T-helper 2 cell treated with Interferon-gamma antibody and Interleukin-4, amounts not matched to agents 100 ng/mL and 5 ng/mL, for 36 hours (primary cell): Measurements from ENCODE around the gene IMPA2. TPM values are rescaled to one million over a fixed set of nuclear protein-coding genes. Genes with fewer than 3 reads are reported as not detected.
"Not testable (repeated sequence)": the region's sequence is repeated elsewhere in the genome, so short reads cannot be mapped to it uniquely, and the experiment has no call there.

Experiments
- intact Hi-C: fragments of 100-400 bp; cut with micrococcal nuclease; formaldehyde crosslinking; loops from one replicate; pipeline ENCODE4 v1.15.1; 2023
- total RNA-seq: library from RNA; stranded (reverse); gene quantifications from 2 replicates; pipeline ENCODE4 v1.2.3, GENCODE V29; 2022

IMPA2 gene
- 18.6 and 21.7 TPM in 2 replicates for total RNA-seq

- intact Hi-C loops: loop anchor here (1.0 to 10.0 kb wide), 7 partner anchors 34 to 1196 kb away; partner anchors contain the start of genes AFG3L2, CHMP1B and MPPE1
These were observed at the start of gene IMPA2 for GRCh38 chr18:11981192-11981542. IMPA2 (plus strand) TSS chr18:11981507; CDS start chr18:11981670, 163 bp downstream.

DNA sequence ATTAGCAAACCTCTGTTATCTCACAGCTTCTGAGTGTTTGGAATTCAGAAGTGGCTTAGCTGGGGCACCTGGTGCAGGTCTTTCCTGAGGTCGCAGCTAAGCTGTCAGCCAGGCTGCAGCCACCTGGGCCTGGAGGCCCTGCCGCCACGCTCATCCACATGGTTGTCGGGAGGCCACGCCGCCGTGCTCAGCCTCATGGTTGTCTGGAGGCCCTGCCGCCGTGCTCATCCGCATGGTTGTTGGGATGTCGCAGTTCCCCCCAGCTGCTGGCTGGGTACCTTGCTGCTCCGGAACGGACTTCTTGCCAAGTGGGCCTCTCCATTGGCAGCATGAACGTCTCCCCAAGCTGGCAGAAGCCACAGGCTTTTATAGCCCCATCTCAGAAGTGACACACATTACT, 48.9 kb upstream of the IMPA2 start:
- intact Hi-C loops: loop anchor here (10.0 kb wide), 1 partner anchor 198 kb away; no protein-coding TSS in a partner anchor

- intact Hi-C loops: loop anchor here (1.0 to 10.0 kb wide), 5 partner anchors 43 to 281 kb away; partner anchors contain the start of gene IMPA2
These were observed 43.3 kb upstream of the IMPA2 start for GRCh38 chr18:11937874-11938478.

DNA sequence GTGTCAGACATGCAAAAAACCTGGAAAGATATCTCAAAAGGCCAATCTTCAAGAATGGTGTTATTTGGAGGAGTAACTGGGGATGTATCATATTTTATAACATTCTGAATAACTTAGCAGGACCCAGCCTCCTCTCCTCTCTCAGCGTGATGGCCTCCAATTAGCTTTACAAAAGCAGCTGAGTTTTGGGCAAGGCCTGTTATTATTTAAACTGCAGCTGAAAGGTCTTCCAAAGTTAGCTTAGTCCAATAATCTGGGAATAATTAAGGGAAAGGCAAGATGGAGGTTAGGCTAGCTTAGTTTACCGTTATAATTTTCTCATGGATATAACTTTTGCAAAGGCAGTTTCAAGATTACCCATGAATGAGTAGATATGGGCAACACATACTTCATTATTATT, 40.4 kb upstream of the IMPA2 start:
- intact Hi-C loops: no loop called here

- intact Hi-C loops: no loop called here
These were observed 37.8 kb upstream of the IMPA2 start for GRCh38 chr18:11943551-11943950.

DNA sequence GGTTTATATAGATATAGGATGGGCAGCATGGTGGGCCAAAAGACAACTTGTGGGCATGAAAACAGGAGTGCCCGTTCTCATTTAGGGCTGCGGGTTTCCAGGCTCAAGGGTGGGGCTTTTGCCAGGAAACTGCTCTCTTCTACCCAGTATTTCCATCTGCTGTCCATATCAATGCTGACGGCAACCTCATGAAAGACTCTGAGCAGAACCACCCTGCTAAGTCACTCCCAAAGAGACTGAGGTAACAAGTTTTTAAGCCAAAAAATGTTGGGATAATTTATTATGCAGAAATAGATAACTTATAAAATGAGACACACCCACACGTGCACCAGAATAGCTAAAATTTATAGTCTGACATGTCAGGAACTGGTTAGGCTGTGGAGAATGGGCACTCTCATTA, 37.1 kb upstream of the IMPA2 start:
- intact Hi-C loops: no loop called here

DNA sequence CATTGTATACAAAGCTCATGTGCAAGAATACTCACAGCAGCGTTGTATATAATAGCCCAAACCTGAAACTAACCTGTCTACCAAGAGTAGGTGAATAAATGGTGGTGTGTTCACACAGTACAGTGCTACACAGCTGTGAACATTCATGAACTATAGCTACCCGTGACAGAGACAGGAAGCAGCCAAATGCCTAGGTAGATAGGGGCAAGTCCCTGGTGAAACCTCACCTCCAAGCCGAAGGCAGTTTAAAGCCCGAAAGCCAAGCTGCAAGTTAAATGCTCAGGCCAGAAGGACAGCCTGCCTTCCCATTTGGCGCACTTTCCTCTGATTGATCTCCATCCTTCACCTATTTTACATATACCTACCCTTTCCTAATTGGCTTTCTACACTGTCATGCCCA, 36.5 kb upstream of the IMPA2 start:
- intact Hi-C loops: no loop called here

- intact Hi-C loops: not testable (repeated sequence)
These were observed 35.3 kb upstream of the IMPA2 start for GRCh38 chr18:11945834-11946659.

GRCh38 chr18:11946756-11947155, 34.6 kb upstream of the IMPA2 start:
- intact Hi-C loops: loop anchor here (1.0 kb wide), 2 partner anchors 35 to 38 kb away; partner anchors contain the start of genes IMPA2 and MPPE1

DNA sequence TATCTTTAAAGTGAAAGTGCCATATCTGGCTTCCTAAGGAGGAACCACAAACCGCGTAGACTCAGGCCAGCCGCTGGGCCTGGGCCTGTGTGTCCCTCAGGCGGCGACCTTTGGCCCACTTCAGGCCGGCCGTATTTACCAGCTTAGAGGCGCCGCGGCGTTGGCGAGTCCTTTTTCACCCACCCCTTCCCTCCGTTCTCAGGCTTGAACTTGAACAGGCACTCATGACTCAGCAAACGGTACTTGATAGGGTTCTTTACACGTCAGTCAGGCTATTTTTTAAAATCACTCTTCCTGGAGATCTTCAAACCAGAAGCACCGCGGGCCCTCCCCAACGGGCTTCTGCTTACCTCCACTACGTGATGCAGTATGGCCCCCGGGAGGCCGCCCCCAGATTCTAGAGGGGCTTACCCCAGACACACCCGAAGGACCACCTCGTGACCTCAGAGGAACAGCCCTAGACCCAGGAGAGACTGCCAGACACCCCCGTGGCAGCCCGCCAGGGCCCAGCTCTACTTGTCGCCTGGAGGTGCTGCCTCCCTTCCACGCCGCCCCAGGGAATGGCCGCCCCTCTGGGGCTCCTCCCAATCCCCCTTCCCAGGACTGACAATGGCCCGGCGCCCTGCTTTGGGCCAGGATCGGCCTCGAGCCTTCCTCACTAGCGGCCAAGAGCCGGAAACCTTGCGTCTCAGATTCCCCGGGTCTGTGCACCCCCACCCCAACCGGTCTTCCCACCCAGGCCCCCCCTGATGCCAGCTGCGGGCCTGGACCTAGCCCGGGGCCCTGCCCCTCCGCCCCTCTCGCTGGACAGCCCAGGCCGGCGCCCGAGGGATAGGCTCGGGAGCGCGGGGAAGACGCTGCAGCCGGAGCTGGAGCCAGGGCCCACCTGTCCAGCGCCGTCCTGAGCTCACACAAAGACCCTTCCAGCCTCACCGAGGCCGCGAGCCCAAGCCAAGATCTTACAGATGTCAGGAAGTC, 33.8 kb upstream of the IMPA2 start:
- intact Hi-C loops: loop anchor here (1.0 kb wide), 2 partner anchors 34 to 39 kb away; partner anchors contain the start of genes IMPA2 and MPPE1

- intact Hi-C loops: no loop called here
These were observed 32.3 kb upstream of the IMPA2 start for GRCh38 chr18:11948852-11949523.

GRCh38 chr18:11950824-11951223, 30.5 kb upstream of the IMPA2 start:
- intact Hi-C loops: no loop called here

DNA sequence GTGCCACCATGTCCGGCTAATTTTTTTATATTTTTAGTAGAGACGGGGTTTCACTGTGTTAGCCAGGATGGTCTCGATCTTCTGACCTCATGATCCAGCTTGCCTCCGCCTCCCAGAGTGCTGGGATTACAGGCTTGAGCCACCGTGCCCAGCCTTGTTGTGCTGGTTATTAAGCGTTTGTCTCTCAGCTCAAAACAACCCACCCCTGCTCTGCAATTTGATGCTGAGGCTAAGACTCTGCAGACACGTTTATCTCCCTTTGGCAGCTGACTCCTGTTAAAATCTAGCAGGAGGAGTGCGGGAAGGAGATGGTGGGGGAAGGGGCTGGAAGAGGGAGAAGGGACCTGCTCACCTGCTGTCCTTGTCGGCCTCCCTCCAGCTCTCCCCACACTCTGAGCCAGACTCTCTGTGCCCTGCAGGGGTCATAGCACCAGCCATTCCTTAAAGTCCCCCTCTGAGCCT, 29.9 kb upstream of the IMPA2 start:
- intact Hi-C loops: no loop called here

- intact Hi-C loops: no loop called here
These were observed 28.2 kb upstream of the IMPA2 start for GRCh38 chr18:11953113-11953512.

DNA sequence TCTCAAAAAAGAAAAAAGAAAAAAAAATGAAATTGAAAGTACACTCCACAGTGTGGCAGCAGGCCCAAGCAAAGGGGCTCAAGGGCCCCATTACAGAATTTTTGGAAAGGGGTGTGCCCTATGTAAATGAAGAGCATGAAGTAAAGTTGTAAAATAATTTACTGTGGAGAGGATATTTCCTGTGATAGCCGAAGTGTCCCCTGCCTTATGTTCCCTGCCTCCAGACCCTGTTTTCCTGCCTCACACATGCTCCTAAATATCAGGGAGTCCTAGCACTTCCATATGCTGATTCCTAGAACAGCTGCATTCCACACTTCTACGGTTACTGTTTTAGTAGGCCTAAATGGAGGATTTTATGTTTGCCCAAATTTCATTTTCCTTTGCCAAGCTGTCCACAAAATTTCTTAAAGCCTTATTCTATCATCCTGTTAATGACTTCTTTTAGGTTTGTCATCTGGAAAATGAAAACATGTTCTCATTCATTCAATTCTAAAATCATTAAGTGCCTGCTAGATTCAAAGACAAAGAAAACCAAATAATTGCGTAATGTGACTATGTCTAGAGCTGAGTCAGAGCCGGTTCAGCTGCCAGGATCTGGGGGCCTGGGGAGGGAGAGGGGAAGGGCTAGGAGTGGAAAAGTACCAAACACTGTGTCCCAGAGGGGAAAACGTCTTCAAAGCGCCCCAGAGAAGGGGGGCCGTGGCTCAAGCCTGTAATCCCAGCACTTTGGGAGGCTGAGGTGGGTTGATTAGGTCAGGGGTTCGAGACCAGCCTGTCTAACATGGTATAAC, 25.9 kb upstream of the IMPA2 start:
- intact Hi-C loops: no loop called here

DNA sequence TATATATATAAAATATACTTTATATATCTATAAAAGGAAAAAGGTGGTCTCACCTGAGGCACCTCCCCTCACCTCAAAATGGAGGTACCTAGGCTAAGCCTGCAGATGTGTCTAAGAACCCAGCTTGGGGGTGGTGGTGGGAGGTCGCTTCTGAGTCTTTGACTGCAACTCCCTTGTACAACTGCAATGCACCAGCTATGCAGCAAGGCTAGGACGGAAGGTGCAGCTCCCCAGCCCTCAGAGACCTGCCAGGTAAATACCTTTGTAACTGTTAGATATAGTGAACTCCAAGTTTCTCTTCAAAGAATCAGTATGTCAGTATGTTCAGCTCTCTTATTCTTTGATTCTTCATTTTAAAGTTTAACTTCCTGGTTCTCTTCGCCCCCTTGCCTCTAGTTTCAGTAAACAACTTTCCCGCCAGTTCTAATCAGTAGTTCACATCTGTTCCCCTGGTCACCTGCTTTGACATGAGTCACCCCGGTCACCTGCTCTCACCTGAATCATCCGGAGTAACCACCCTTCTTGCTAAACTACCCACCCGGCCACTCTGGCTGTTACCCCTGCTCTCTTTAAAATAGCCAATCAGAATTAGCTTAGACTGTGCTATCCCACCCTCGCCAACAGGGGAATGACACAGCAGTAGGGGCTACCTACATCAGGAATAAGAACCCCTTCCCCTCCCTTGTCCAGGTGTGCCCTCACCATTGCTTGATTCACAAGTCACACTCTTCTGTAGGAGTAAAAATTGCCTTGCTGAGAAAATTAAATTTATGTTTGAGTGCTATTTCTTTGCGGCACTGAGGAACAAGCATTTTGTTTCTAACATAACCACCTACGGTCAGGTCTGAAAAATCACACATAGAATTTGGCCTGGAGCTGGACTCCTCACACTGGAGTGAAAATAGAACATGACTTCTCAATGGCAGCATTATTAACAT, 24.7 kb upstream of the IMPA2 start:
- intact Hi-C loops: no loop called here

DNA sequence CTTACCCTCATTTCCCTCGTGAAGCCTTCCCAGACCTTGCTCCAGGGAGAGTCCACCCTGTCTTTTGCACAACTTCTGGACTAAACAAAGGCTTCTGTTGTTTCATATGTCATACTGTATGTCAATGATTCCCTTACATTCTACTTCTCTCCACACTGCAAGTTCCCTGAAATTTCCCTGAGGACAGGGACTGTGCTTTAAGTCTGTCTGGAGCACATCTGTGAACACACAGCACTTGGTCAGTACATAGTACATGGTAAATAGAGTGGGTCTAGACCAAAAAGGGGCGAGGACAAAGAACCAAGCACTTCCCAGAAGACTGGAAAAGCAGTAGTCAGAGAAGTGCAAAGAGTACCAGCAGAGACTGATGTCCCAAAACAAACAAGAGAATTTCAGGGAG, 23.7 kb upstream of the IMPA2 start:
- intact Hi-C loops: no loop called here

DNA sequence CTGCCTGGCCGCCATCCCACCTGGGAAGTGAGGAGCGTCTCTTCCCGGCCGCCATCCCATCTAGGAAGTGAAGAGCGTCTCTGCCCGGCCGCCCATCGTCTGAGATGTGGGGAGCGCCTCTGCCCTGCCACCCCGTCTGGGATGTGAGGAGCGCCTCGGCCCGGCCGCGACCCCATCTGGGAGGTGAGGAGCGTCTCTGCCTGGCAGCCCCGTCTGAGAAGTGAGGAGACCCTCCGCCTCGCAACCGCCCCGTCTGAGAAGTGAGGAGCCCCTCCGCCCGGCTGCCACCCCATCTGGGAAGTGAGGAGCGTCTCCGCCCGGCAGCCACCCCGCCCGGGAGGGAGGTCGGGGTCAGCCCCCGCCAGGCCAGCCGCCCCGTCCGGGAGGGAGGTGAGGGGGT, 21.7 kb upstream of the IMPA2 start:
- intact Hi-C loops: not testable (repeated sequence)
